HL-60 (cell line): ENCODE data around the gene ABCB9.

Experiments
- DNase-seq, 2 experiments: peaks; one replicate each; pipeline ENCODE4 v3.0.0-alpha.2; 2010 to 2020; ENCODE audit warnings: low read depth in 1 of 2, low spot score in 1 of 2
- H3K27ac ChIP-seq: fragments of 250-450 bp; sonication (Bioruptor Pico); replicated peaks from 2 replicates; pipeline ENCODE4 v1.5.1; 2020; ENCODE audit warnings: mild to moderate bottlenecking, moderate library complexity
- H3K27me3 ChIP-seq: fragments of 250-450 bp; sonication (Bioruptor Pico); 2 replicates; pipeline ENCODE4 v1.5.1; 2021; ENCODE audit warnings: mild to moderate bottlenecking, moderate library complexity; ENCODE audit not compliant: insufficient read depth, poor library complexity, severe bottlenecking
- H3K4me3 ChIP-seq: replicated peaks from 2 replicates; pipeline ENCODE4 v1.5.1; 2011; ENCODE audit warnings: mild to moderate bottlenecking, control low read depth, low read length; ENCODE audit not compliant: insufficient read depth
- CTCF ChIP-seq: IDR thresholded peaks from one replicate; pipeline ENCODE4 v1.5.1; 2011; ENCODE audit warnings: low read length, control low read depth, inconsistent platforms; ENCODE audit not compliant: insufficient read depth
- GABPA ChIP-seq: IDR thresholded peaks from 2 replicates; pipeline ENCODE4 v1.6.1; 2012; ENCODE audit warnings: low read depth
- POLR2AphosphoS5 ChIP-seq: IDR thresholded peaks from 2 replicates; pipeline ENCODE4 v1.6.1; 2012; ENCODE audit warnings: low read depth
- REST ChIP-seq: IDR thresholded peaks from 2 replicates; pipeline ENCODE4 v1.6.1; 2012; ENCODE audit warnings: low read depth; ENCODE audit not compliant: insufficient replicate concordance
- SPI1 ChIP-seq: IDR thresholded peaks from 2 replicates; pipeline ENCODE4 v1.6.1; 2012; ENCODE audit warnings: low read depth, mild to moderate bottlenecking, borderline replicate concordance

ABCB9 gene

GRCh38 chr12:123005081-123005626 lies 38.9 kb upstream of the ABCB9 start:
- Histone ChIP-seq H3K27me3 (no peaks in the 10 kb centered on the region), H3K27ac (no peak overlapping the region), H3K4me3 (no peak overlapping the region)
- DNase-seq: no peak
- no peak for TF ChIP-seq SPI1
- no peak for TF ChIP-seq POLR2AphosphoS5
- TF ChIP-seq CTCF: no peak
- no peak for TF ChIP-seq GABPA
- no peak for TF ChIP-seq REST

GRCh38 chr12:123004287-123004686 lies 38.0 kb upstream of the ABCB9 start:
- TF ChIP-seq REST: no peak
- no peak for TF ChIP-seq GABPA
- no peak overlapping the region for H3K27ac ChIP-seq
- DNase-seq: no peak
- H3K4me3 ChIP-seq: no peak overlapping the region
- peaks cover 2% of the 10 kb centered on the region for H3K27me3 ChIP-seq

GRCh38 chr12:123003257-123003656 lies 37.0 kb upstream of the ABCB9 start:
- peaks cover 2% of the 10 kb centered on the region for H3K27me3 ChIP-seq
- DNase-seq: no peak
- no peak for TF ChIP-seq GABPA
- no peak for TF ChIP-seq POLR2AphosphoS5
- TF ChIP-seq CTCF: no peak
- no peak for TF ChIP-seq SPI1
- TF ChIP-seq REST: no peak
- H3K4me3 ChIP-seq: no peak overlapping the region
- no peak overlapping the region for H3K27ac ChIP-seq

- TF ChIP-seq REST (no peak), SPI1 (no peak), GABPA (no peak), POLR2AphosphoS5 (no peak), CTCF (no peak)
- Histone ChIP-seq H3K4me3 (no peak overlapping the region), H3K27ac (no peak overlapping the region), H3K27me3 (peaks cover 2% of the 10 kb centered on the region)
- no peak for DNase-seq
These were observed 35.2 kb upstream of the ABCB9 start for GRCh38 chr12:123001464-123001863.
